K562 (cell line): ENCODE results near the gene SPAM1. TPM values are rescaled to one million over a fixed set of nuclear protein-coding genes. Genes with fewer than 3 reads are reported as not detected.

ENCODE experiments used
- ATAC-seq: fragments of 200-7000 bp; cut with Tn5 transposase; 3 replicates; pipeline ENCODE4 v1.9.1; 2020; ENCODE audit warnings: moderate library complexity
- BruUV-seq: library from RNA; stranded (reverse); fragments of 400-500 nt; replicated peaks from 2 replicates; lab custom pipeline; 2021; lab: Mats Ljungman, UMichigan
- CTCF ChIA-PET: fragments of 300-600 bp; formaldehyde crosslinking; extraction: SDS; loops from one replicate; lab custom pipeline; 2021; ENCODE audit warnings: low intra/inter-chr PET ratio; lab: Yijun Ruan, JAX
- POLR2A ChIA-PET: fragments of 300-600, 350-650 bp; sonication (Branson Sonifier 250); formaldehyde crosslinking; extraction: SDS; loops from one replicate; lab custom pipeline; 2021; ENCODE audit warnings: antibody characterized with exemption, inconsistent platforms; lab: Yijun Ruan, JAX
- DNase-seq, 4 experiments: peaks; one replicate each; pipeline versions ENCODE4 v3.0.0 to v3.0.0-alpha.2; 2011 to 2018; ENCODE audit warnings: low spot score in 3 of 4, mixed read lengths in 3 of 4; ENCODE audit errors: extremely low read depth in 1 of 4
- FAIRE-seq: peaks from 2 replicates; lab custom pipeline; 2011; peaks lifted over from hg19 to GRCh38; lab: Jason Lieb, UNC
- H2AFZ ChIP-seq: 2 replicates; pipeline ENCODE4 v1.6.0; 2011; ENCODE audit warnings: low read depth, low read length, control low read depth, inconsistent platforms
- H3K27ac ChIP-seq: fragments of 200-600 bp; 3 replicates; pipeline ENCODE4 v1.8.0; 2011; ENCODE audit warnings: low read depth, mild to moderate bottlenecking, control low read depth, inconsistent platforms, low read length, moderate library complexity, mixed read lengths; ENCODE audit errors: extremely low read depth
- H3K27me3 ChIP-seq, 2 experiments: fragments of 300-600 bp in 1 of 2; 2 replicates in 1 of 2; 3 replicates in 1 of 2; pipeline versions ENCODE4 v1.6.0 to v1.8.0; 2011; ENCODE audit warnings: inconsistent platforms in 2 of 2, low read length in 2 of 2, mild to moderate bottlenecking in 1 of 2, mixed read lengths in 1 of 2, moderate library complexity in 1 of 2; ENCODE audit not compliant: control insufficient read depth in 2 of 2, insufficient read depth in 2 of 2
- H3K36me3 ChIP-seq: fragments of 300-600 bp; 3 replicates; pipeline ENCODE4 v1.8.0; 2011; ENCODE audit warnings: mild to moderate bottlenecking, low read length, inconsistent platforms; ENCODE audit not compliant: control insufficient read depth, insufficient read depth
- H3K4me1 ChIP-seq, 2 experiments: fragments of 200-600 bp in 1 of 2; replicated peaks in 1 of 2; 2 replicates in 1 of 2; 3 replicates in 1 of 2; pipeline versions ENCODE4 v1.5.1 to v1.8.0; 2011; ENCODE audit warnings: inconsistent platforms in 2 of 2, low read length in 2 of 2, mild to moderate bottlenecking in 1 of 2, mixed read lengths in 1 of 2, moderate library complexity in 1 of 2; ENCODE audit not compliant: control insufficient read depth in 2 of 2, insufficient read depth in 2 of 2
- H3K4me2 ChIP-seq: 2 replicates; pipeline ENCODE4 v1.6.1; 2011; ENCODE audit warnings: low read length, control low read depth, inconsistent platforms, mixed read lengths; ENCODE audit not compliant: insufficient read depth
- H3K4me3 ChIP-seq: fragments of 200-600 bp; sonication (generic), shearing (Covaris generic); 2 replicates; pipeline ENCODE4 v1.5.1; 2016; ENCODE audit warnings: control low read depth, inconsistent platforms
- H3K79me2 ChIP-seq: fragments of 200-600 bp; 3 replicates; pipeline ENCODE4 v1.8.0; 2011; ENCODE audit warnings: low read length, inconsistent platforms; ENCODE audit not compliant: control insufficient read depth, insufficient read depth
- H3K9ac ChIP-seq, 2 experiments: 2 replicates each; pipeline versions ENCODE4 v1.6.0 to v1.6.1; 2011; ENCODE audit warnings: low read depth in 2 of 2, low read length in 2 of 2, control low read depth in 1 of 2, inconsistent platforms in 1 of 2, mild to moderate bottlenecking in 1 of 2, mixed read lengths in 1 of 2; ENCODE audit not compliant: insufficient read depth in 1 of 2
- H3K9me1 ChIP-seq: one replicate; pipeline ENCODE4 v1.6.0; 2011; ENCODE audit warnings: inconsistent platforms, mild to moderate bottlenecking, low read length, moderate library complexity; ENCODE audit not compliant: control insufficient read depth, insufficient read depth
- H3K9me3 ChIP-seq: replicated peaks from 2 replicates; pipeline ENCODE4 v1.5.1; 2011; ENCODE audit warnings: low read depth, low read length, inconsistent platforms; ENCODE audit not compliant: control insufficient read depth, insufficient read depth
- H4K20me1 ChIP-seq: replicated peaks from 2 replicates; pipeline ENCODE4 v1.6.1; 2011; ENCODE audit warnings: low read length, inconsistent platforms, mixed read lengths; ENCODE audit not compliant: control insufficient read depth, insufficient read depth
- TRIM25 ChIP-seq: fragments of 450-650 bp; IDR thresholded peaks from 2 replicates; pipeline ENCODE4 v1.7.0; 2016; ENCODE audit warnings: borderline replicate concordance
- WGBS: fragments of 100-300 bp; shearing (Covaris generic); methylation state at CpG from one replicate; pipeline ENCODE4 v1.1.6; 2016; ENCODE audit warnings: low coverage, mixed read lengths; ENCODE audit not compliant: insufficient coverage; ENCODE audit errors: missing lambda C conversion rate; 5-methylcytosine and 5-hydroxymethylcytosine counted together
- in situ Hi-C: fragments of 300-500 bp; cut with MboI; formaldehyde crosslinking; loops from 4 replicates; pipeline ENCODE4 v1.15.0; 2018; ENCODE audit warnings: inconsistent platforms, mixed read lengths
- intact Hi-C: fragments of 100-400 bp; cut with micrococcal nuclease; formaldehyde crosslinking; loops from 2 replicates; pipeline ENCODE4 v1.14.2; 2022
- polyA plus RNA-seq, 8 experiments: library from polyadenylated mRNA; depleted of rRNA in 4 of 8; stranded (reverse) in 5 of 8; unstranded in 3 of 8; fragments of >200 nt; fragmentation: Nextera tagmentation in 2 of 8; fragmentation: Illumina TruSeq in 1 of 8; extraction: Ambion mirVana in 2 of 8; extraction: Trizol in 1 of 8; gene quantifications; 2 replicates each; pipeline versions ENCODE4 v1.2.1 to v1.2.3, GENCODE V29; 2011 to 2014; ENCODE audit warnings: inconsistent platforms in 1 of 8, missing spikeins in 1 of 8
- total RNA-seq, 7 experiments: library from RNA; depleted of rRNA in 6 of 7; stranded (reverse); fragments of >200 nt in 6 of 7; fragmentation: Illumina TruSeq in 2 of 7; extraction: Trizol in 2 of 7; gene quantifications; 2 replicates each; pipeline versions ENCODE4 v1.2.1 to v1.2.3, GENCODE V29; 2011 to 2021; ENCODE audit warnings: low replicate concordance in 1 of 7
- TF ChIP-seq, protein P1 (sequence below): sonication (generic); formaldehyde crosslinking; IDR thresholded peaks from 2 replicates; pipeline ENCODE4 v1.8.1; 2022; ENCODE audit warnings: missing genetic modification reagents

SPAM1 gene
- total and polyA plus RNA-seq, 9 of the 15 experiments (the other 6 are each of a cell fraction or from before 2014, with no cell fraction given) = not detected

DNA sequence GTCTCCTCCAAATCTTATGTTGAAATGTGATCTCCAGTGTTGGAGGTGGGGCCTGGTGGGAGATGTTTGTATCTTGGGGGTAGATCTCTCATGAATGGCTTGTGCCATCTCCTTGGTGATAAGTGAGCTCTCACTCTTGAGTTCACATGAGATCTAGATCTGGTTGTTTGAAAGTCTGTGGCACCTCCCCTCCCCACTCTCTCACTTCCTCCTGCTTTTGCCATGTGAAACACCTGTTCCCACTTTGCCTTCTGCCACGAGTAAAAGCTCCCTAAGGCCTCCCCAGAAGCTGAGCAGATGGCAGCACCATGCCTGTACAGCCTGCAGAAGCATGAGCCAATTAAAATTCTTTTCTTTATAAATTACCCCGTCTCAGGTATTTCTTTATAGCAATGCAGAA is 84.3 kb downstream of the SPAM1 start:
- FAIRE-seq (no peak), ATAC-seq (no peak), DNase-seq (no peak)
- ChIA-PET CTCF (no interaction called here), POLR2A (no interaction called here)
- H4K20me1 ChIP-seq = no peaks in the 10 kb centered on the region
- no peaks in the 10 kb centered on the region for H3K9me1 ChIP-seq
- H3K27me3 ChIP-seq = no peaks in the 10 kb centered on the region
- 3% methylated on average over 2 of the region's 2 CpGs for WGBS
- intact Hi-C loops (no loop called here), in situ Hi-C loops (no loop called here)
- no peak overlapping the region for H3K27ac ChIP-seq
- H3K4me3 ChIP-seq = no peak overlapping the region
- H2AFZ ChIP-seq = no peak overlapping the region
- no peak overlapping the region for H3K9ac ChIP-seq
- BruUV-seq = no TSS peak
- no peaks in the 10 kb centered on the region for H3K4me1 ChIP-seq
- no peaks in the 10 kb centered on the region for H3K79me2 ChIP-seq
- H3K36me3 ChIP-seq = no peaks in the 10 kb centered on the region
- H3K9me3 ChIP-seq = no peaks in the 10 kb centered on the region
- H3K4me2 ChIP-seq = no peak overlapping the region
- TF ChIP-seq TRIM25 = no peak
- TF ChIP-seq, protein P1, sequence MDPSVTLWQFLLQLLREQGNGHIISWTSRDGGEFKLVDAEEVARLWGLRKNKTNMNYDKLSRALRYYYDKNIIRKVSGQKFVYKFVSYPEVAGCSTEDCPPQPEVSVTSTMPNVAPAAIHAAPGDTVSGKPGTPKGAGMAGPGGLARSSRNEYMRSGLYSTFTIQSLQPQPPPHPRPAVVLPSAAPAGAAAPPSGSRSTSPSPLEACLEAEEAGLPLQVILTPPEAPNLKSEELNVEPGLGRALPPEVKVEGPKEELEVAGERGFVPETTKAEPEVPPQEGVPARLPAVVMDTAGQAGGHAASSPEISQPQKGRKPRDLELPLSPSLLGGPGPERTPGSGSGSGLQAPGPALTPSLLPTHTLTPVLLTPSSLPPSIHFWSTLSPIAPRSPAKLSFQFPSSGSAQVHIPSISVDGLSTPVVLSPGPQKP (CRISPR knock-in tag) = no peak
- TF ChIP-seq, all 486 proteins: peak for 0

Other genes with a start within 250 kb of the SPAM1 start
- 4.1 and 5.9 TPM in 2 replicates for gene WASL, start 176.2 kb upstream of the SPAM1 start, total RNA-seq (2014; rRNA removed)
- 9.6 and 9.9 TPM in 2 replicates for gene WASL, start 176.2 kb upstream of the SPAM1 start, total RNA-seq (2014; rRNA removed; fragmentation: Illumina TruSeq; extraction: Trizol)
- gene WASL, start 176.2 kb upstream of the SPAM1 start, total RNA-seq (2015; rRNA removed; fragmentation: Illumina TruSeq; extraction: Trizol) = 8.5 and 8.7 TPM in 2 replicates
- 12.9 and 13.9 TPM in 2 replicates for gene WASL, start 176.2 kb upstream of the SPAM1 start, total RNA-seq (2021)
- gene WASL, start 176.2 kb upstream of the SPAM1 start, polyA plus RNA-seq (2011; rRNA removed) = 5.6 and 8.3 TPM in 2 replicates
- gene WASL, start 176.2 kb upstream of the SPAM1 start, polyA plus RNA-seq (2014; fragmentation: Illumina TruSeq; extraction: Trizol) = 10.2 and 10.9 TPM in 2 replicates
- gene WASL, start 176.2 kb upstream of the SPAM1 start, polyA plus RNA-seq (2014; fragmentation: Nextera tagmentation; extraction: Ambion mirVana) = 1 to 10 TPM; 3.2 to 4.4 TPM
- 6.6 and 8.1 TPM in 2 replicates for gene WASL, start 176.2 kb upstream of the SPAM1 start, polyA plus RNA-seq (2014; rRNA removed)
- gene HYAL4, start 80.1 kb upstream of the SPAM1 start, total RNA-seq (2014; rRNA removed) = not detected in 2 replicates
- not detected in 2 replicates for gene HYAL4, start 80.1 kb upstream of the SPAM1 start, total RNA-seq (2014; rRNA removed; fragmentation: Illumina TruSeq; extraction: Trizol)
- not detected in 2 replicates for gene HYAL4, start 80.1 kb upstream of the SPAM1 start, total RNA-seq (2015; rRNA removed; fragmentation: Illumina TruSeq; extraction: Trizol)
- gene HYAL4, start 80.1 kb upstream of the SPAM1 start, total RNA-seq (2021) = not detected in 2 replicates
- not detected in 2 replicates for gene HYAL4, start 80.1 kb upstream of the SPAM1 start, polyA plus RNA-seq (2011; rRNA removed)
- not detected in 2 replicates for gene HYAL4, start 80.1 kb upstream of the SPAM1 start, polyA plus RNA-seq (2014; fragmentation: Illumina TruSeq; extraction: Trizol)
- not detected for gene HYAL4, start 80.1 kb upstream of the SPAM1 start, polyA plus RNA-seq (2014; fragmentation: Nextera tagmentation; extraction: Ambion mirVana)
- gene HYAL4, start 80.1 kb upstream of the SPAM1 start, polyA plus RNA-seq (2014; rRNA removed) = not detected in 2 replicates
- not detected in 2 replicates for gene TMEM229A, start 107.8 kb downstream of the SPAM1 start, total RNA-seq (2014; rRNA removed)
- not detected in 2 replicates for gene TMEM229A, start 107.8 kb downstream of the SPAM1 start, total RNA-seq (2014; rRNA removed; fragmentation: Illumina TruSeq; extraction: Trizol)
- not detected in 2 replicates for gene TMEM229A, start 107.8 kb downstream of the SPAM1 start, total RNA-seq (2015; rRNA removed; fragmentation: Illumina TruSeq; extraction: Trizol)
- not detected in 2 replicates for gene TMEM229A, start 107.8 kb downstream of the SPAM1 start, total RNA-seq (2021)
- not detected in 2 replicates for gene TMEM229A, start 107.8 kb downstream of the SPAM1 start, polyA plus RNA-seq (2011; rRNA removed)
- gene TMEM229A, start 107.8 kb downstream of the SPAM1 start, polyA plus RNA-seq (2014; fragmentation: Illumina TruSeq; extraction: Trizol) = not detected in 2 replicates
- gene TMEM229A, start 107.8 kb downstream of the SPAM1 start, polyA plus RNA-seq (2014; fragmentation: Nextera tagmentation; extraction: Ambion mirVana) = not detected
- not detected in 2 replicates for gene TMEM229A, start 107.8 kb downstream of the SPAM1 start, polyA plus RNA-seq (2014; rRNA removed)